Measurements from ENCODE around the gene AKR1D1. TPM values are rescaled to one million over a fixed set of nuclear protein-coding genes. Genes with fewer than 3 reads are reported as not detected.

Gene AKR1D1
- total RNA-seq, 1 donor = not detected

DNA sequence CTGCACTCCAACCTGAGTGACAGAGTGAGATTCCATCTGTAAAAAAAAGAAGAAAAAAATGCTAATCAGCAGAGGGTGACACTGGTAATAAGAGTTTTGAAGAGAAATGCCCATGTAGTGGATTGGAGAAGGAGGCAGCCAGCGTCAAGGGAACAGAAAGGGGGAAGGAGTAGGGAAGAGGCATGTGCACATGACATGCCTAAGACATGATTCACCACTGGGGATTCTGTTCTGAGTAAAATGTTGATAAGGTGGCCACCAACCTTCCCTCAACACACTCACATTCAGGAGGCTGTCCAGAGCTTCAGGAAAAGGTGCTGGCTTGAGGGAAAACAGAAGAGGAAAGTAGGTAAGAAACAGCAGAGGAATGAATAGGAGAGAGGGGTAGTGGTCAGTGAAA, 39.9 kb downstream of the AKR1D1 start:
- Histone ChIP-seq H3K9me3 (ENCODE audit: low read depth, low read length) (no peaks in the 10 kb centered on the region), H3K4me1 (ENCODE audit: insufficient read depth, low read length) (no peaks in the 10 kb centered on the region)
- peak; percentile 55 for DNase-seq (ENCODE audit: insufficient read length, low spot score, missing footprints)

DNA sequence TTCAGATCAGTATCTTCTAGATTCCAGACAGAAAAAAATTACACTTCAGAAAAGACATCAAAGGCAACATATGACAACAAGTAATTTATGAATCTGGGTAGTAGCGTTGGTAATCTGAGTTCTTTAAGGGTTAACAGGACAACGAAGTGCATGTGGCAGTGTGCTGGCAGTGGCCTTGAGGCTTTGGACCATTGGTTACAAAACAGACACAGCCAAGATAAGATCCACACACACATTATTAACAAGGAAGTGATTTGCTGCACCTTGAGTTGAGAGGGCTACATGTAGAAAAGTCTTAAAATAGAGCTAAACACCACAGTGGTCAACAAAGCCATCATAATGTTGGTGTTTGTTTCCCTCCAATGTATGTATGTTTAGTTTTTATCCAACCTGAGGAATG, 40.6 kb downstream of the AKR1D1 start:
- no peak for DNase-seq (ENCODE audit: insufficient read length, low spot score, missing footprints)
- Histone ChIP-seq H3K79me2 (ENCODE audit: insufficient read depth, low read length) (no peaks in the 10 kb centered on the region), H3K4me2 (ENCODE audit: insufficient read depth, low read length) (no peak overlapping the region), H3K27me3 (ENCODE audit: insufficient read depth, low read length) (no peaks in the 10 kb centered on the region), H2AFZ (ENCODE audit: low read length) (no peak overlapping the region), H3K27ac (ENCODE audit: low read depth, low read length) (no peak overlapping the region), H3K36me3 (ENCODE audit: insufficient read depth, low read length) (no peaks in the 10 kb centered on the region), H3K9me3 (ENCODE audit: low read depth, low read length) (no peaks in the 10 kb centered on the region), H4K20me1 (ENCODE audit: insufficient read depth, low read length) (no peaks in the 10 kb centered on the region), H3K4me3 (ENCODE audit: insufficient read depth, low read length) (no peak overlapping the region), H3K4me1 (ENCODE audit: insufficient read depth, low read length) (no peaks in the 10 kb centered on the region)
- TF ChIP-seq, protein P1, sequence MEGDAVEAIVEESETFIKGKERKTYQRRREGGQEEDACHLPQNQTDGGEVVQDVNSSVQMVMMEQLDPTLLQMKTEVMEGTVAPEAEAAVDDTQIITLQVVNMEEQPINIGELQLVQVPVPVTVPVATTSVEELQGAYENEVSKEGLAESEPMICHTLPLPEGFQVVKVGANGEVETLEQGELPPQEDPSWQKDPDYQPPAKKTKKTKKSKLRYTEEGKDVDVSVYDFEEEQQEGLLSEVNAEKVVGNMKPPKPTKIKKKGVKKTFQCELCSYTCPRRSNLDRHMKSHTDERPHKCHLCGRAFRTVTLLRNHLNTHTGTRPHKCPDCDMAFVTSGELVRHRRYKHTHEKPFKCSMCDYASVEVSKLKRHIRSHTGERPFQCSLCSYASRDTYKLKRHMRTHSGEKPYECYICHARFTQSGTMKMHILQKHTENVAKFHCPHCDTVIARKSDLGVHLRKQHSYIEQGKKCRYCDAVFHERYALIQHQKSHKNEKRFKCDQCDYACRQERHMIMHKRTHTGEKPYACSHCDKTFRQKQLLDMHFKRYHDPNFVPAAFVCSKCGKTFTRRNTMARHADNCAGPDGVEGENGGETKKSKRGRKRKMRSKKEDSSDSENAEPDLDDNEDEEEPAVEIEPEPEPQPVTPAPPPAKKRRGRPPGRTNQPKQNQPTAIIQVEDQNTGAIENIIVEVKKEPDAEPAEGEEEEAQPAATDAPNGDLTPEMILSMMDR (IDR thresholded peaks at IDR 0.05; ENCODE audit: extremely low read depth, low read depth, low read length) = no peak

More for the DNA sequence above, 39.9 kb downstream of the AKR1D1 start:
- H3K4me2 ChIP-seq (ENCODE audit: insufficient read depth, low read length) = no peak overlapping the region
- H4K20me1 ChIP-seq (ENCODE audit: insufficient read depth, low read length) = no peaks in the 10 kb centered on the region
- no peak overlapping the region for H2AFZ ChIP-seq (ENCODE audit: low read length)
- H3K27ac ChIP-seq (ENCODE audit: low read depth, low read length) = no peak overlapping the region
- no peaks in the 10 kb centered on the region for H3K27me3 ChIP-seq (ENCODE audit: insufficient read depth, low read length)
- TF ChIP-seq, protein P1 (IDR thresholded peaks at IDR 0.05; ENCODE audit: extremely low read depth, low read depth, low read length) = no peak
- H3K36me3 ChIP-seq (ENCODE audit: insufficient read depth, low read length) = no peaks in the 10 kb centered on the region
- no peaks in the 10 kb centered on the region for H3K79me2 ChIP-seq (ENCODE audit: insufficient read depth, low read length)
- no peak overlapping the region for H3K4me3 ChIP-seq (ENCODE audit: insufficient read depth, low read length)

DNA sequence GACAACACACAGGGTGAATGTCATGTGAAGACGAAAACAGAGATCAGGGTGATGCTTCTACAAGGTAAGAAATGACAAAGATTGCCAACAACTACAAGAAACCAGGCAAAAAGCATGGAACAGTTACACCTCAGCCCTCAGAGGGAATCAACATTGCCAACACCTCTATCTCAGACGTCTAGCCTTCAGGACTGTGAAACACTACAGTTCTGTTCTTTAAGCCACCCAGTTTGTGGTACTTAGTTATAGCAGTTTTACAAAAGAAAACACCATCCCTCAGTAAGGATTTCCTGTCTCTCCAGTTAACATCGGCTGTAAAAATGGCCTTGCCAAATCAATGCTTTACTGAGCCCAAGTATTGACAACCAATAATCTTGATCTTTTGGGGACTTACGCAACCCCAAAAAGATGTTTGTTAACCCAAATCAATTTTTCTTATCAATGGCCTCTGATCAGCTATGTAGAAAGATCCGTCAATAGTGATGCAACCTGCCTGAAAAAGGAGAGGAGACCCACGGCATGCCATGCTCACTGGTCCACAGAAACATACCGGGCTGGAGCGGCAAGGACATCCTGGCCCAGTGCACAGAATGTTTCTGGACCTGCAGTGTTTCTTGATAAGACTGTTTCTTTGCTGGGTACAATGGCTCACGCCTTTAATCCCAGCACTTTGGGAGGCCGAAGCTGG, 44.0 kb downstream of the AKR1D1 start:
- Histone ChIP-seq H3K36me3 (ENCODE audit: insufficient read depth, low read length) (no peaks in the 10 kb centered on the region), H3K27me3 (ENCODE audit: insufficient read depth, low read length) (no peaks in the 10 kb centered on the region), H3K4me1 (ENCODE audit: insufficient read depth, low read length) (peaks cover 3% of the 10 kb centered on the region), H4K20me1 (ENCODE audit: insufficient read depth, low read length) (no peaks in the 10 kb centered on the region), H3K9me3 (ENCODE audit: low read depth, low read length) (no peaks in the 10 kb centered on the region), H3K27ac (ENCODE audit: low read depth, low read length) (no peak overlapping the region), H3K4me3 (ENCODE audit: insufficient read depth, low read length) (no peak overlapping the region), H2AFZ (ENCODE audit: low read length) (no peak overlapping the region), H3K4me2 (ENCODE audit: insufficient read depth, low read length) (no peak overlapping the region), H3K79me2 (ENCODE audit: insufficient read depth, low read length) (no peaks in the 10 kb centered on the region)
- DNase-seq (ENCODE audit: insufficient read length, low spot score, missing footprints) = no peak
- TF ChIP-seq, protein P1 (IDR thresholded peaks at IDR 0.05; ENCODE audit: extremely low read depth, low read depth, low read length) = no peak

- Histone ChIP-seq H3K9me3 (ENCODE audit: low read depth, low read length) (no peaks in the 10 kb centered on the region), H3K27ac (ENCODE audit: low read depth, low read length) (no peak overlapping the region), H2AFZ (ENCODE audit: low read length) (no peak overlapping the region), H3K27me3 (ENCODE audit: insufficient read depth, low read length) (no peaks in the 10 kb centered on the region), H3K79me2 (ENCODE audit: insufficient read depth, low read length) (no peaks in the 10 kb centered on the region), H3K4me3 (ENCODE audit: insufficient read depth, low read length) (no peak overlapping the region), H4K20me1 (ENCODE audit: insufficient read depth, low read length) (no peaks in the 10 kb centered on the region), H3K36me3 (ENCODE audit: insufficient read depth, low read length) (no peaks in the 10 kb centered on the region), H3K4me1 (ENCODE audit: insufficient read depth, low read length) (peaks cover 8% of the 10 kb centered on the region), H3K4me2 (ENCODE audit: insufficient read depth, low read length) (no peak overlapping the region)
- DNase-seq (ENCODE audit: insufficient read length, low spot score, missing footprints) = no peak
- TF ChIP-seq, protein P1 (IDR thresholded peaks at IDR 0.05; ENCODE audit: extremely low read depth, low read depth, low read length) = no peak
Measured at GRCh38 chr7:138122162-138122561, 45.9 kb downstream of the AKR1D1 start.
